22Rv1 (cell line): Measurements from ENCODE around the gene CCDC9.

ENCODE experiments used
- ZFX ChIP-seq: fragments of 450-650 bp; IDR thresholded peaks from 2 replicates; pipeline ENCODE4 v1.6.1; 2017; ENCODE audit warnings: antibody characterized with exemption, borderline replicate concordance
- TF ChIP-seq, protein P1 (sequence below): fragments of 450-650 bp; IDR thresholded peaks from 2 replicates; pipeline ENCODE4 v1.5.1; 2017; ENCODE audit warnings: mild to moderate bottlenecking

GRCh38 chr19:47232422-47233211, 23.7 kb upstream of the CCDC9 start:
- TF ChIP-seq, protein P1, sequence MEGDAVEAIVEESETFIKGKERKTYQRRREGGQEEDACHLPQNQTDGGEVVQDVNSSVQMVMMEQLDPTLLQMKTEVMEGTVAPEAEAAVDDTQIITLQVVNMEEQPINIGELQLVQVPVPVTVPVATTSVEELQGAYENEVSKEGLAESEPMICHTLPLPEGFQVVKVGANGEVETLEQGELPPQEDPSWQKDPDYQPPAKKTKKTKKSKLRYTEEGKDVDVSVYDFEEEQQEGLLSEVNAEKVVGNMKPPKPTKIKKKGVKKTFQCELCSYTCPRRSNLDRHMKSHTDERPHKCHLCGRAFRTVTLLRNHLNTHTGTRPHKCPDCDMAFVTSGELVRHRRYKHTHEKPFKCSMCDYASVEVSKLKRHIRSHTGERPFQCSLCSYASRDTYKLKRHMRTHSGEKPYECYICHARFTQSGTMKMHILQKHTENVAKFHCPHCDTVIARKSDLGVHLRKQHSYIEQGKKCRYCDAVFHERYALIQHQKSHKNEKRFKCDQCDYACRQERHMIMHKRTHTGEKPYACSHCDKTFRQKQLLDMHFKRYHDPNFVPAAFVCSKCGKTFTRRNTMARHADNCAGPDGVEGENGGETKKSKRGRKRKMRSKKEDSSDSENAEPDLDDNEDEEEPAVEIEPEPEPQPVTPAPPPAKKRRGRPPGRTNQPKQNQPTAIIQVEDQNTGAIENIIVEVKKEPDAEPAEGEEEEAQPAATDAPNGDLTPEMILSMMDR: no peak
- TF ChIP-seq ZFX: no peak
